ENCODE data around the gene INSC.

- TF ChIP-seq CTCF (IDR thresholded peaks at IDR 0.05) (no peak), POLR2A (IDR thresholded peaks at IDR 0.05) (no peak), POLR2AphosphoS5 (IDR thresholded peaks at IDR 0.05) (no peak), EP300 (IDR thresholded peaks at IDR 0.05) (no peak)
These were observed 165.7 kb downstream of the INSC start for GRCh38 chr11:15280393-15280792.
